WTC11 (cell line): ENCODE data around the gene GRAMD4. TPM values are rescaled to one million over a fixed set of nuclear protein-coding genes. Genes with fewer than 3 reads are reported as not detected.

ENCODE experiments used
- ATAC-seq: fragments of 200-7000 bp; cut with Tn5 transposase; 2 replicates; pipeline ENCODE4 v1.10.0; 2021; ENCODE audit warnings: mild to moderate bottlenecking, moderate library complexity
- CTCF ChIA-PET: fragments of 300-600 bp; sonication (Branson Sonifier 250); formaldehyde crosslinking; loops from one replicate; lab custom pipeline; 2021; ENCODE audit warnings: antibody characterized with exemption; lab: Charles Lee
- POLR2A ChIA-PET: fragments of 350-600 bp; sonication (Branson Sonifier 250); formaldehyde crosslinking; loops from one replicate; lab custom pipeline; 2021; ENCODE audit warnings: antibody characterized with exemption; lab: Charles Lee
- DNase-seq: peaks from one replicate; pipeline ENCODE4 v3.0.0; 2021; ENCODE audit warnings: low spot score
- H3K27ac Mint-ChIP-seq: 2 replicates; pipeline ENCODE4 v1.8.0; 2021; ENCODE audit warnings: mixed read lengths
- H3K27me3 Mint-ChIP-seq: 2 replicates; pipeline ENCODE4 v1.8.0; 2021; ENCODE audit warnings: low read depth, mild to moderate bottlenecking, moderate library complexity, mixed read lengths
- H3K36me3 Mint-ChIP-seq: 2 replicates; pipeline ENCODE4 v1.8.0; 2021; ENCODE audit warnings: mixed read lengths
- H3K4me1 Mint-ChIP-seq: 2 replicates; pipeline ENCODE4 v1.8.0; 2022; ENCODE audit warnings: mixed read lengths
- H3K4me3 Mint-ChIP-seq: 2 replicates; pipeline ENCODE4 v1.8.0; 2021; ENCODE audit warnings: mild to moderate bottlenecking, moderate library complexity, mixed read lengths
- H3K9me3 Mint-ChIP-seq: 2 replicates; pipeline ENCODE4 v1.8.0; 2021; ENCODE audit warnings: mixed read lengths
- ATF1 ChIP-seq: sonication (generic); formaldehyde crosslinking; IDR thresholded peaks from 2 replicates; pipeline ENCODE4 v1.8.1; 2023; ENCODE audit warnings: mild to moderate bottlenecking, moderate library complexity, missing genetic modification reagents
- ESRRA ChIP-seq: sonication (generic); formaldehyde crosslinking; IDR thresholded peaks from 2 replicates; pipeline ENCODE4 v1.8.1; 2022; ENCODE audit warnings: mild to moderate bottlenecking, missing genetic modification reagents, borderline replicate concordance
- FOXJ3 ChIP-seq: sonication (generic); formaldehyde crosslinking; IDR thresholded peaks from 2 replicates; pipeline ENCODE4 v1.9.0; 2021; ENCODE audit warnings: missing genetic modification reagents, mild to moderate bottlenecking, borderline replicate concordance
- GTF2I ChIP-seq: fragments of 250-450 bp; sonication (Bioruptor Pico); conservative IDR thresholded peaks from 2 replicates; pipeline ENCODE4 v1.4.0; 2021; ENCODE audit warnings: mild to moderate bottlenecking
- JUN ChIP-seq: sonication (generic); formaldehyde crosslinking; IDR thresholded peaks from 2 replicates; pipeline ENCODE4 v1.8.0; 2023; ENCODE audit warnings: mild to moderate bottlenecking, missing genetic modification reagents
- KAT7 ChIP-seq: sonication (generic); formaldehyde crosslinking; IDR thresholded peaks from 2 replicates; pipeline ENCODE4 v1.8.1; 2023; ENCODE audit warnings: missing genetic modification reagents, mild to moderate bottlenecking, borderline replicate concordance
- NFATC4 ChIP-seq: fragments of 250-450 bp; sonication (Bioruptor Pico); IDR thresholded peaks from 2 replicates; pipeline ENCODE4 v1.9.0; 2021; ENCODE audit warnings: mild to moderate bottlenecking
- NFE2L1 ChIP-seq: sonication (generic); formaldehyde crosslinking; IDR thresholded peaks from 2 replicates; pipeline ENCODE4 v1.8.1; 2023; ENCODE audit warnings: missing genetic modification reagents
- PRRX2 ChIP-seq: fragments of 250-450 bp; sonication (Bioruptor Pico); IDR thresholded peaks from 2 replicates; pipeline ENCODE4 v1.8.0; 2021; ENCODE audit warnings: mild to moderate bottlenecking
- SP1 ChIP-seq: sonication (generic); formaldehyde crosslinking; conservative IDR thresholded peaks from 2 replicates; pipeline ENCODE4 v1.8.1; 2022; ENCODE audit warnings: missing genetic modification reagents
- TEAD1 ChIP-seq: sonication (generic); formaldehyde crosslinking; IDR thresholded peaks from 2 replicates; pipeline ENCODE4 v1.8.0; 2022; ENCODE audit warnings: mild to moderate bottlenecking, missing genetic modification reagents
- TEAD4 ChIP-seq: sonication (generic); formaldehyde crosslinking; IDR thresholded peaks from 2 replicates; pipeline ENCODE4 v1.8.0; 2022; ENCODE audit warnings: mild to moderate bottlenecking, missing genetic modification reagents
- ZNF423 ChIP-seq: fragments of 250-450 bp; sonication (Bioruptor Pico); IDR thresholded peaks from 2 replicates; pipeline ENCODE4 v2.1.2; 2022; ENCODE audit warnings: mild to moderate bottlenecking, moderate library complexity
- ZNF532 ChIP-seq: fragments of 250-450 bp; sonication (Bioruptor Pico); IDR thresholded peaks from 2 replicates; pipeline ENCODE4 v1.9.0; 2021; ENCODE audit warnings: mild to moderate bottlenecking, borderline replicate concordance
- total RNA-seq: library from RNA; stranded (reverse); gene quantifications from 3 replicates; pipeline ENCODE4 v1.2.3, GENCODE V29; 2021
- TF ChIP-seq, protein P1 (sequence below): sonication (generic); formaldehyde crosslinking; IDR thresholded peaks from 2 replicates; pipeline ENCODE4 v1.8.1; 2023; ENCODE audit warnings: mild to moderate bottlenecking, missing genetic modification reagents, moderate library complexity
- TF ChIP-seq, protein P2 (sequence below): sonication (generic); formaldehyde crosslinking; conservative IDR thresholded peaks from 2 replicates; pipeline ENCODE4 v1.8.1; 2022; ENCODE audit warnings: mild to moderate bottlenecking, missing genetic modification reagents
- TF ChIP-seq, protein P3 (sequence below): fragments of 200-600 bp; IDR thresholded peaks from 2 replicates; pipeline ENCODE4 v1.8.0; 2022; ENCODE audit warnings: antibody characterized with exemption
- TF ChIP-seq, protein P4 (sequence below): sonication (generic); formaldehyde crosslinking; IDR thresholded peaks from 2 replicates; pipeline ENCODE4 v1.8.0; 2023; ENCODE audit warnings: missing genetic modification reagents, mild to moderate bottlenecking, borderline replicate concordance
- TF ChIP-seq, protein P5 (sequence below): fragments of 250-450 bp; sonication (Bioruptor Pico); IDR thresholded peaks from 2 replicates; pipeline ENCODE4 v1.8.0; 2021; ENCODE audit warnings: mild to moderate bottlenecking
- TF ChIP-seq, protein P6 (sequence below): sonication (generic); formaldehyde crosslinking; IDR thresholded peaks from 2 replicates; pipeline ENCODE4 v1.8.0; 2022; ENCODE audit warnings: mild to moderate bottlenecking, missing genetic modification reagents

Gene GRAMD4
- total RNA-seq, 1 experiment from 2014 or later, result 41.0 TPM

DNA sequence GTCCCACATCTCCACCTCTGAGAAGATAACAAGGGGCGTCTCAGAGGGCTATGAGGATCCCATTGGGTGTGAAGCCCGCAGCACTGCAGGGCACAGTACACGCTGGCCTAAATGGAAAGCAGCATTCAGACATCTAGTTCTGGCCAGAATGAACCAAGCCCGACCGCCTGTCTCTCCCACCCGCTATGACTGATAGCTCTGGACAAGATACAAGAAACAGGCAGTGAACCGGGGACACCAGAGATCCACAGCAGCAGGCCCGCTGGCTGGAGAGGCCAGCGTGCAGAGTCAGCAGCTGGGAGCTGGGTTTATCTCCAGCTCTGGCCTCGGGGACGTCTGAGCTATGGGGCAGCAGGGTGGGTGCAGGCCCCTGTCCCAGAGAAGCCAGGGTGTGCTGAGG is 108.3 kb downstream of the GRAMD4 start:
- CTCF ChIA-PET, result interaction anchor here (1.3 kb wide), 1 partner anchor 165 kb away, joined by 5 read pairs; no protein-coding TSS in a partner anchor
- no peak for TF ChIP-seq GTF2I (CRISPR knock-in tag)
- TF ChIP-seq, protein P1, sequence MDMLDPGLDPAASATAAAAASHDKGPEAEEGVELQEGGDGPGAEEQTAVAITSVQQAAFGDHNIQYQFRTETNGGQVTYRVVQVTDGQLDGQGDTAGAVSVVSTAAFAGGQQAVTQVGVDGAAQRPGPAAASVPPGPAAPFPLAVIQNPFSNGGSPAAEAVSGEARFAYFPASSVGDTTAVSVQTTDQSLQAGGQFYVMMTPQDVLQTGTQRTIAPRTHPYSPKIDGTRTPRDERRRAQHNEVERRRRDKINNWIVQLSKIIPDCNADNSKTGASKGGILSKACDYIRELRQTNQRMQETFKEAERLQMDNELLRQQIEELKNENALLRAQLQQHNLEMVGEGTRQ (CRISPR knock-in tag), result no peak
- TF ChIP-seq, protein P2, sequence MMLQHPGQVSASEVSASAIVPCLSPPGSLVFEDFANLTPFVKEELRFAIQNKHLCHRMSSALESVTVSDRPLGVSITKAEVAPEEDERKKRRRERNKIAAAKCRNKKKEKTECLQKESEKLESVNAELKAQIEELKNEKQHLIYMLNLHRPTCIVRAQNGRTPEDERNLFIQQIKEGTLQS (CRISPR knock-in tag), result no peak
- no peak for TF ChIP-seq SP1 (CRISPR knock-in tag)
- TF ChIP-seq, protein P3, sequence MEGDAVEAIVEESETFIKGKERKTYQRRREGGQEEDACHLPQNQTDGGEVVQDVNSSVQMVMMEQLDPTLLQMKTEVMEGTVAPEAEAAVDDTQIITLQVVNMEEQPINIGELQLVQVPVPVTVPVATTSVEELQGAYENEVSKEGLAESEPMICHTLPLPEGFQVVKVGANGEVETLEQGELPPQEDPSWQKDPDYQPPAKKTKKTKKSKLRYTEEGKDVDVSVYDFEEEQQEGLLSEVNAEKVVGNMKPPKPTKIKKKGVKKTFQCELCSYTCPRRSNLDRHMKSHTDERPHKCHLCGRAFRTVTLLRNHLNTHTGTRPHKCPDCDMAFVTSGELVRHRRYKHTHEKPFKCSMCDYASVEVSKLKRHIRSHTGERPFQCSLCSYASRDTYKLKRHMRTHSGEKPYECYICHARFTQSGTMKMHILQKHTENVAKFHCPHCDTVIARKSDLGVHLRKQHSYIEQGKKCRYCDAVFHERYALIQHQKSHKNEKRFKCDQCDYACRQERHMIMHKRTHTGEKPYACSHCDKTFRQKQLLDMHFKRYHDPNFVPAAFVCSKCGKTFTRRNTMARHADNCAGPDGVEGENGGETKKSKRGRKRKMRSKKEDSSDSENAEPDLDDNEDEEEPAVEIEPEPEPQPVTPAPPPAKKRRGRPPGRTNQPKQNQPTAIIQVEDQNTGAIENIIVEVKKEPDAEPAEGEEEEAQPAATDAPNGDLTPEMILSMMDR, result no peak
- TF ChIP-seq, protein P4, sequence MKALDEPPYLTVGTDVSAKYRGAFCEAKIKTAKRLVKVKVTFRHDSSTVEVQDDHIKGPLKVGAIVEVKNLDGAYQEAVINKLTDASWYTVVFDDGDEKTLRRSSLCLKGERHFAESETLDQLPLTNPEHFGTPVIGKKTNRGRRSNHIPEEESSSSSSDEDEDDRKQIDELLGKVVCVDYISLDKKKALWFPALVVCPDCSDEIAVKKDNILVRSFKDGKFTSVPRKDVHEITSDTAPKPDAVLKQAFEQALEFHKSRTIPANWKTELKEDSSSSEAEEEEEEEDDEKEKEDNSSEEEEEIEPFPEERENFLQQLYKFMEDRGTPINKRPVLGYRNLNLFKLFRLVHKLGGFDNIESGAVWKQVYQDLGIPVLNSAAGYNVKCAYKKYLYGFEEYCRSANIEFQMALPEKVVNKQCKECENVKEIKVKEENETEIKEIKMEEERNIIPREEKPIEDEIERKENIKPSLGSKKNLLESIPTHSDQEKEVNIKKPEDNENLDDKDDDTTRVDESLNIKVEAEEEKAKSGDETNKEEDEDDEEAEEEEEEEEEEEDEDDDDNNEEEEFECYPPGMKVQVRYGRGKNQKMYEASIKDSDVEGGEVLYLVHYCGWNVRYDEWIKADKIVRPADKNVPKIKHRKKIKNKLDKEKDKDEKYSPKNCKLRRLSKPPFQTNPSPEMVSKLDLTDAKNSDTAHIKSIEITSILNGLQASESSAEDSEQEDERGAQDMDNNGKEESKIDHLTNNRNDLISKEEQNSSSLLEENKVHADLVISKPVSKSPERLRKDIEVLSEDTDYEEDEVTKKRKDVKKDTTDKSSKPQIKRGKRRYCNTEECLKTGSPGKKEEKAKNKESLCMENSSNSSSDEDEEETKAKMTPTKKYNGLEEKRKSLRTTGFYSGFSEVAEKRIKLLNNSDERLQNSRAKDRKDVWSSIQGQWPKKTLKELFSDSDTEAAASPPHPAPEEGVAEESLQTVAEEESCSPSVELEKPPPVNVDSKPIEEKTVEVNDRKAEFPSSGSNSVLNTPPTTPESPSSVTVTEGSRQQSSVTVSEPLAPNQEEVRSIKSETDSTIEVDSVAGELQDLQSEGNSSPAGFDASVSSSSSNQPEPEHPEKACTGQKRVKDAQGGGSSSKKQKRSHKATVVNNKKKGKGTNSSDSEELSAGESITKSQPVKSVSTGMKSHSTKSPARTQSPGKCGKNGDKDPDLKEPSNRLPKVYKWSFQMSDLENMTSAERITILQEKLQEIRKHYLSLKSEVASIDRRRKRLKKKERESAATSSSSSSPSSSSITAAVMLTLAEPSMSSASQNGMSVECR (CRISPR knock-in tag), result no peak
- TF ChIP-seq NFE2L1 (CRISPR knock-in tag), result no peak
- TF ChIP-seq TEAD4, result no peak
- no peak for TF ChIP-seq PRRX2 (CRISPR knock-in tag)
- TF ChIP-seq ESRRA (CRISPR knock-in tag), result no peak
- TF ChIP-seq ATF1 (CRISPR knock-in tag), result no peak
- no peak for TF ChIP-seq JUN (CRISPR knock-in tag)
- TF ChIP-seq, protein P5, sequence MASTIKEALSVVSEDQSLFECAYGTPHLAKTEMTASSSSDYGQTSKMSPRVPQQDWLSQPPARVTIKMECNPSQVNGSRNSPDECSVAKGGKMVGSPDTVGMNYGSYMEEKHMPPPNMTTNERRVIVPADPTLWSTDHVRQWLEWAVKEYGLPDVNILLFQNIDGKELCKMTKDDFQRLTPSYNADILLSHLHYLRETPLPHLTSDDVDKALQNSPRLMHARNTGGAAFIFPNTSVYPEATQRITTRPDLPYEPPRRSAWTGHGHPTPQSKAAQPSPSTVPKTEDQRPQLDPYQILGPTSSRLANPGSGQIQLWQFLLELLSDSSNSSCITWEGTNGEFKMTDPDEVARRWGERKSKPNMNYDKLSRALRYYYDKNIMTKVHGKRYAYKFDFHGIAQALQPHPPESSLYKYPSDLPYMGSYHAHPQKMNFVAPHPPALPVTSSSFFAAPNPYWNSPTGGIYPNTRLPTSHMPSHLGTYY, result no peak
- no peak for TF ChIP-seq KAT7 (CRISPR knock-in tag)
- no peak for TF ChIP-seq ZNF532 (CRISPR knock-in tag)
- TF ChIP-seq, protein P6, sequence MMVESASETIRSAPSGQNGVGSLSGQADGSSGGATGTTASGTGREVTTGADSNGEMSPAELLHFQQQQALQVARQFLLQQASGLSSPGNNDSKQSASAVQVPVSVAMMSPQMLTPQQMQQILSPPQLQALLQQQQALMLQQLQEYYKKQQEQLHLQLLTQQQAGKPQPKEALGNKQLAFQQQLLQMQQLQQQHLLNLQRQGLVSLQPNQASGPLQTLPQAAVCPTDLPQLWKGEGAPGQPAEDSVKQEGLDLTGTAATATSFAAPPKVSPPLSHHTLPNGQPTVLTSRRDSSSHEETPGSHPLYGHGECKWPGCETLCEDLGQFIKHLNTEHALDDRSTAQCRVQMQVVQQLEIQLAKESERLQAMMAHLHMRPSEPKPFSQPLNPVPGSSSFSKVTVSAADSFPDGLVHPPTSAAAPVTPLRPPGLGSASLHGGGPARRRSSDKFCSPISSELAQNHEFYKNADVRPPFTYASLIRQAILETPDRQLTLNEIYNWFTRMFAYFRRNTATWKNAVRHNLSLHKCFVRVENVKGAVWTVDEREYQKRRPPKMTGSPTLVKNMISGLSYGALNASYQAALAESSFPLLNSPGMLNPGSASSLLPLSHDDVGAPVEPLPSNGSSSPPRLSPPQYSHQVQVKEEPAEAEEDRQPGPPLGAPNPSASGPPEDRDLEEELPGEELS, result no peak
- no peak for TF ChIP-seq TEAD1 (CRISPR knock-in tag)
- no peak for TF ChIP-seq FOXJ3 (CRISPR knock-in tag)
- TF ChIP-seq ZNF423 (CRISPR knock-in tag), result no peak
- TF ChIP-seq NFATC4, result no peak
- Mint-ChIP-seq H3K36me3 (peaks cover 5% of the 10 kb centered on the region; the same call in 1 of the 2 replicates), H3K9me3 (no peaks in the 10 kb centered on the region), H3K4me1 (peaks cover 21% of the 10 kb centered on the region), H3K27ac (no peak overlapping the region), H3K4me3 (no peak overlapping the region), H3K27me3 (no peaks in the 10 kb centered on the region)
- no peak for DNase-seq
- POLR2A ChIA-PET, result no interaction called here
- ATAC-seq, result no peak
